ENCODE data around the gene TPR.
"Not testable (repeated sequence)": the region's sequence is repeated elsewhere in the genome, so short reads cannot be mapped to it uniquely, and the experiment has no call there.

The TPR gene

DNA sequence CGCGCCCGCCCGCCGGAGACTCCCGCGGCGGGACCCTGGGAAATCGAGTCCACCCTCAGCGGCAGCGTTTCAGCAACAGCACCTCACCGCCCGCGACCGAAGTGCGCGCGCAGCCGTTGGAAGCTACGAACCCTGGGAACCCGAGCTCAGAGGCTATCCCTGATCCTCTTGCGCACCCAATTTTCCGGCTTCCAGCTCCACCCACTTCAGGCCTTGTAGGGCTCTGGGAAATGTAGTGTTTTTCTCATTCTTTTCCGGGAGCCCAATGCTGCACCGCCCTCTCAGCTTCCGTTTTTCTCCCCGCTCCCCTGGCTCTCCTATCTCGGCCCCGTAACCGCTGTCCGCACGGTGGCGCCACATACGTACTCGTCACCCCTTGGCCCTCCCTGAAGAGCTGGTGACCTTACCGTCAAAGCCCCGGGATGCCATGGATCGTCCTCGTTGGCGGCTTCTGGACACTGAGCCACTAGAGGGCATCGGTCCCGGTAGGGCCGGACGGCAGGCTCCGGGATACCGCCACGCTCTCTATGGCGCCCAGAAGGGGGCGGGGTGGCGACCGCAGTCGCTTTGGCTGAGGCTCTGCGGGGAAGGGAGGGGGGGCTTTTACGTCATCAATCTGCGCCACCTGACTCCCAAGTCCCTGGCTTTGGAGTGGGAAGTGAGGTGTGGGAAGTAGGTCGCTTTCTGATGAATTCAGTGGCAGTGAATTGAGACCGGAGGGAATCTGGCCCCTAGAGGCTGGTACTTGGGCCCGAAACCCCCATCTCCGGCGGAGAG lies at the start of gene TPR, which contains the start of gene ODR4:
Gene TPR, minus strand, starts transcription at position 102 of the 777 bp plus-strand sequence. CDS start 225 bp downstream, outside the sequence.
Gene ODR4, plus strand, starts transcription at position 687 of the 777 bp plus-strand sequence. CDS start 3,948 bp downstream, outside the sequence.
- peak; percentile 97 for DNase-seq (ENCODE audit: low read depth)

DNA sequence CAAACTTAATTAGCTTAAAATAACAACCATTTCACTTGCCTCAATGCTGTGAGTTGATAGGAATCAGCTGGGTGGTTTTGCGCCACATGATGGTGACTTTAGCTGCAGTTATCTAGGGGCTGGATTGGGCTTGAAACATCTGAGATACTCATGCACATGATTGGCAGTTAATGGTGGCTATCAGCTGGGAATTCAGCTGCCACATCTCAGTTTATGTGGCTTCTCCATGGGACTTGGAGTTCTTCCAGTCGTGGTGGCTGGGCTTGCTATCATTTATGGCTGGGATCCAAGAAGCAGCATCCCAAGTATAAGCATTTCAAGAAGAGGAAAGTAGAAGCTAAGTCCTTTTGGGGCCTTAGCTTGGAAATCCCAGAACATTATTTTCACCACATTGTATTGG lies 49.5 kb upstream of the TPR start:
- no peak for DNase-seq (ENCODE audit: low read depth)

DNA sequence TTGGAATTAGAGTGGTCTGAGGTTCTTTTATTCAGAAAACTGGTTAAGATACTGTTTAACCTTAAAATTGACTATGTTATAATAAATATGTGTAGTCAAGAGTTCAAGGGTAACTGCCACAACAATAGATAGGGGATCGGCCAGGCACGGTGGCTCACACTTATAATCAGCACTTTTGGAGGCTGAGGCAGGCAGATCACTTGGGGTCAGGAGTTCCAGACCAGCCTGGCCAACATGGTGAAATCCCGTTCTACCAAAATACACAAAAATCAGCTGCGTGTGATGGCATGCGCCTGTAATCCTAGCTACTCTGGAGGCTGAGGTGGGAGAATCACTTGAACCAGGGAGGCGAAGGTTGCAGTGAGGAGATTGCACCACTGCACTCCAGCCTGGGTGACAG lies 46.4 kb upstream of the TPR start:
- no peak for DNase-seq (ENCODE audit: low read depth)

DNA sequence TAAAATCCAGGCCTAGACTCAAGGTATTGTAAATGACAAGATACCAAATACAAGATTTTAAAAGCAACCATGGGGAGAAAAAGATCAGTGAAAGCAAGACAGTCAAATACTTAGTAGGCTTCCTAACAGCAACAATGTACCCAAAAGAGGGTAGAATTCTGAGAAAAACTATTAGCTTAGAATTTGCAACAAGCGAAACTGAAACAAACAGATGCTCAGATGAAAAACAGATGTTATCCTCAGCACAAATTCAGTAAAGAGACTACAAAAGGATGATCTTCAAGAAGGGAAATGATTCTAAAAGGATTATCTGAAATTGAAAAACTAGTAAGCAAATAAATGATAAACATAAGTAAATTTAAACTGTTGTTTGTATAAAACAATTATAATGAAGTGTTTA lies 45.9 kb upstream of the TPR start:
- no peak for DNase-seq (ENCODE audit: low read depth)

DNA sequence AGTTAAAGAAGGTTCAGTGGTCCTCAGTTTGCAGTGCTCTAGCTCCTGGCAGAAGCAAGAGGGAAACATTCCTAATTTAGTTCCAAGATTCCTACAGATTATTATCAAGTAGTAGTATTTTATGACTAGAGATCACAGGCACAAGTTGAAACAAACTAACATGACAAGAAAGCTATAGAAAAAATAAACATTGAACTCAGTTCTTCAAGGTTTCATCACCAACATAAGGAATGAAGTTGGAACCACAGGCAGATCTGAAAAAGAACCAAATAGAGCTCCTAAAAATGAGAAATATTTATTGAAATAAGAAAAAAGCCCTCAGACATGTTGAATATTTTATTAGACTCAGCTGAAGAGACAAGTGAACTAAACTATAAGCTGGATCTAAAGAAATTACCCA lies 45.3 kb upstream of the TPR start:
- no peak for DNase-seq (ENCODE audit: low read depth)

DNA sequence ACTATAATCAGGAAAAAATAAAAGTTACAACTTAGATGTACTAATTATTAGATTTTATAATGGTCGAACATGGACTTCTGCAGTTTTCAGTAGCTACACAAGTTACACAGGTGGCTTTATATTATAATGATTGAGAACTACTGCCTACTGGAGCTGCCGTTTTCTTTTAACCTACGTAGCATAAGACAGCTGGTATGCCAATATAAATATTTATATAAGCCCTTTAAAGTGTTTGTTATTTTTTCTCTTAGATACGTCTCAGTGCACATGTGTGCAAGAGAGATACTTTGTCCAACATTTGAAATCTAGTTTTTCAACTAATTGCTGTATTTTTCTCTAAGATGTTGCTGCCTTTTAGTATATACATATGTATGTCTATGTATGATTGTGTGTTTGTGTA lies 43.5 kb upstream of the TPR start:
- DNase-seq (ENCODE audit: low read depth): no peak

DNA sequence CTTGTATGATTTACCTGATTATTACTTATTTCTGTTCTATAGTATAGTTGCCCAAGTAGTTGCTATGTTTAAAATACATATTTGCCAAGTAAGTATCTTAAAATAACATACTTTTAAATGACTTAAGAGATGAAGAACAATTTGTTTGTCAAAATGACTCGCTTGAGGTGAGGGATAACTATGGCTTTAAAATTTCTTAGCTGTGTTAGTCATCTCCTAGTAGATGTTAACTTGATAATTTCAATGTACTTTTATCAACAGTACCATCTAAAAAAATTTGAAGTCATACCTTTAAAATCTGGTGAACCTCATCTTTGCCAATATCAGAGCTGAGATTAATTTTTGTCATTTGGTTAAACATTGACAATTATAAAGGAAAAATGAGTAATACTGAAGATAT lies 38.3 kb upstream of the TPR start:
- no peak for DNase-seq (ENCODE audit: low read depth)

DNA sequence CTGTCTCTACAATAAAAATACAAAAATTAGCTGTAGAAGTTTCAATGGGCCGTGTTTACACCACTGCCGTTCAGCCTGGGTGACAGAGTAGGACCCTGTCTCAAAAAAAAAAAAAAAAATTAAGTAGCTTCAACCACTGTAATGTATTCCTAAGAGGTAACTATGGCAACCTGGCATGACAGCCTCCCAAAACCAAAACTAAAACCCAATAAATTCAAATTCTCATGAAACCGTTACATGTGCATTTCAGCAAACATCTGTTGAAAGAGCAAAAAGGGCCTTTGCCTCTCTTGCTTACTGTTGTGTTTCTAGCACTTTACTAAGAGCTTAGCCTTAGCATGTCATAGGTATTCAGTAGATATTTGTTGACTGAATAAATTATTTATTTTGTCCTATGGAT lies 34.0 kb upstream of the TPR start:
- DNase-seq (ENCODE audit: low read depth): no peak

DNA sequence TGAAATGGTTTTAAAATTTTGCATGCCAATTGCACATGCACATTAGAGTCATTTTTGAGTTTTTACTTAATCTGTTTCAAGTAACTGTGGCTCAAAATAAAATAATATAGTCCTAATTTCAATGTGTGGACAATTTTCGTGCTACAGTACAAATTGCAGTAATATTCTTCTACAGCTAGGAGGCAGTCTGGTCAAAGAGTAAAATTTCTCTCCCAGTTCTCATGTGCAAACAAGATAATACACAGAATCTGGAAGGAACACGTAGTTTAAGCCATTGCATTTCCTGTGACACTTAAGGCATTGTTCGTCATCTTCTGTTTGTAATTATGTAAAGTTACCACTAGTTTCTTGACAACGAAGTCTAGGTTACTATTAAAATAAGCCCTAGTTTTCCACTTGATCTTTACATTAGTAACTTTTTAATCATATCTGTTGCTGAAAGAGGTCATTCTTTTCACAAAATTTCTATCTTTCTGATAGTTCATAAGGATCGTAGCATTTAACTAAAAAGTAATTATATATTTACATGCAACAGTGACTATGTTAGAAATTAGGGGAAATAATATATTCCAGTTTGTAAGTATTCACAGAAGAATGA lies 29.5 kb upstream of the TPR start:
- peak; percentile 16 for DNase-seq (ENCODE audit: low read depth)

DNA sequence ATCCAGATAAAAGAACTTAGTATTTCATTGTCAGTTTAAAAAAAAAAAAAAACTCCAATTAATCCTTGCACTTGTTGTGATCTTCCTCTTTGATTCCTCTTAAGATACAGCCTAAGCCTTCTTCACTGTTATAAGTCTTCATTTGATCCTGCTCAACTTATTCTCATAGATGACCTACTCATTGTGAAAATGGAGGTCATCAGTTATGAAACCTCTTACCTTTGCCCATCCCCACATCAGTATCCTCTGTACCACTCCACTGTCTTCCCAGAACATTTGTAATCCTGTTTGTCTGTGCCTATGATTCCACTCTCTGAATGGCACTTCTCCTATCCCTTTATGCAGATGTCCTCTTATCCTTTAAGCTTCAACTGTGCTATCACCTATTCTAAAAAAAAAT lies 28.6 kb upstream of the TPR start:
- no peak for DNase-seq (ENCODE audit: low read depth)

DNA sequence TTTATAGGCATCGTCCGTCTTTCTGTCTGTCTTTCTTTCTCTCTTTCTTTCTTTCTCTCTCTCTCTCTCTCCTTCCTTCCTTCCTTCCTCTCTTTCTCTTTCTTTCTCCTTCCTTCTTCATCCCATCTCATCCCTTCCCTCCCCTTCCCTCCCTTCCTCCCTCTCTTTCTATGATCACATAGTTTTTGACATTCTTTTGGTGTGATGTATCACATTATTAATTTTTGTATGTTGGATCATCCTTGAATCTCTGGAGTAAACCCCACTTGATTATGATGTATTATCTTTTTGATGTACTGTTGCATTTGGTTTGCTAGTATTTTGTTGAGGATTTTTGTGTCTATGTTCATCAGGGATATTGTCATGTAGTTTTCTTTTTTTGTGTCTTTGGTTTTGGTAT lies 26.4 kb upstream of the TPR start:
- DNase-seq (ENCODE audit: low read depth): not testable (repeated sequence)

DNA sequence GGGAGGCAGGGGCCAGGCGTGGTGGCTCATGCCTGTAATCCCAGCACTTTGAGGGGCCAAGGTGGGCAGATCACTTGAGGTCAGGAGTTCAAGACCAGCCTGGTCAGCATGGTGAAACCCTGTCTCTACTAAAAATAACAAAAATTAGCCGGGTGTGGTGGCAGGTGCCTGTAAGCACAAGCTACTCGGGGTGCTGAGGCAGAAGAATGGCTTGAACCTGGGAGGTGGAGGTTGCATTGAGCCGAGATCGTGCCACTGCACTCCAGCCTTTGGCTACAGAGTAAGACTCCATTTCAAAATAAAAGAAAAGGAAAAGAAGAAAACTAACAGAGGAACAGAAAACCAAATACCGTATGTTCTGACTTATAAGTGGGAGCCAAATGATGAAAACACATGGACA lies 17.7 kb upstream of the TPR start:
- DNase-seq (ENCODE audit: low read depth): not testable (repeated sequence)

DNA sequence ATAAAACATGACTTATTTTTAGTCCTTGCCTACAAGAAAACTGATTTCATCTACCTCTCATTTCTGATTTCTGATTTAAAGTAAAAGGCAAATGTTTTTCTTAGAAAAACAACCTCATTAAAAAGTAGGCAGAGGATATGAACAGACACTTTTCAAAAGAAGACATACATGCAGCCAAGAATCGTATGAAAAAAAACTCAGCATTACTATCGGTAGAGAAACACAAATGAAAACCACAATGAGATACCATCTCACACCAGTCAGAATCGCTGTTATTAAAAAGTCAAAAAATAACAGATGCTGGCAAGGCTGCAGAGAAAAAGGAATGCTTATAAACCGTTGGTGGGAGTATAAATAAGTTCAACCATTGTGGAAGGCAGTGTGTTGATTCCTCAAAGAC lies 16.8 kb upstream of the TPR start:
- DNase-seq (ENCODE audit: low read depth): no peak

DNA sequence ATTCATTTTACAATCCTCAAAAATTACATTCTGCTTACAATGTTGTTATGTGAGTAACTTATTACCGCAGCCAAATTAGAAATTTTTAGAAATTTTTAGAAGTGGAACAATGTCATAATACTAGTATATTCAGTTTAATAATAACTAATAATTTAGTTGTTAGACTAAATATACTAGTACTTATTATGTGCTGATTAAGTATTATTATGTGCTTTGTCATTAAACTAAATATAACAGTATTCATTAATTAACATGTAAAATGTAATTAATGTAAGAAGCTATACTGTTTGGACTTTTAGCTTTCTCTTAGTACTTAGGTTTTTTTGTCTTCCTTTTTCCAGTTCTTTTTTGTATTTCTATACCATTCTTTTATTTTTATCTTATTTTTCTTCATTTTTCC lies 15.9 kb upstream of the TPR start:
- no peak for DNase-seq (ENCODE audit: low read depth)

DNA sequence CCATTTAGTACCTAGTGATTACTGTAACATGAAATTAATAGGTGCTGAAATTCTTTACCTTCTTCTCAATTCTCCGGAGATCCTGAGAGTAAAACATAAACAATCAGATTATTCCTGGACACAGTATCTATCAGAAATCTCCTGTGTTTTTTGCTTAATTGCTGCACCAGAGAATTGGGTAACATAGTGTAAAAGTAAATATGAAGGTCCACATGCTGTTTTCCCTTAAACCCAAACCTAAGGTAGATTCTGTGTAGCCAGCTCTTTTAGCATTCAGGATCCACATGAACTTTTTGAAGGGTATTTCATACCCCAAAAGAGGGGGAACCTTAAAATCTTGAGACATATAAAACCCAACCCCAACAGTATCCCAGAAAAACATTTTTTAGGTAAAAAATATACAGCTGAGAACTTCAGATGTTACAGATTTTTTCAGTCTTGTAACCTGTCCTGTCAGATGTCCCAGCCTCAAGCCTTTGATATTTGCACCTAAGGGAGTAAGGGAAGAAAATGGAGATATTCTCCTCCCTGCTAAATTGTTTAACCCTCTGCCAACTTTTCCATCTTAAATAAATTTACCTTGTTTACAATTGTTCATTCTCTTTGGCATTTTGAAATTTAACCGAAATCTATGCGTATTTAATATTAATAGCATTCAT lies 11.8 kb upstream of the TPR start:
- DNase-seq (ENCODE audit: low read depth): no peak

DNA sequence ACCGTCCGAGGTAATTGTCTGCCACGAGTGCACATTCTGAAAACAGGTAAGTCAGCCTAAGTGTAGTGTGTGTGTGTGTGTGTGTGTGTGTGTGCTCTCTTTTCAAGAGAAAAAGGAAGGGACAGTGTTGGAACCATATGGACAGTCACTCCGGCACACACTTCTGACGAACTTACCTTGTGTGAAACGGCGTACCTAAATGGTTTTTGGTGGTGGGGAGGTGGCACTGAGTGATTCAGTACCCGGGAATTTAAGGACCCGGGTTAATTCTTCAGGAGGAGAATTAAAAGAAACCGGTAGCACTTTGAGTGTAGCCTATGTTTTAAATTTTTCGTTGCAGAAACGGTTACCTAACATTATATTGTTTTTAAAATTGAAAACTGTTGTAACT lies 871 bp upstream of the TPR start:
- no peak for DNase-seq (ENCODE audit: low read depth)

DNA sequence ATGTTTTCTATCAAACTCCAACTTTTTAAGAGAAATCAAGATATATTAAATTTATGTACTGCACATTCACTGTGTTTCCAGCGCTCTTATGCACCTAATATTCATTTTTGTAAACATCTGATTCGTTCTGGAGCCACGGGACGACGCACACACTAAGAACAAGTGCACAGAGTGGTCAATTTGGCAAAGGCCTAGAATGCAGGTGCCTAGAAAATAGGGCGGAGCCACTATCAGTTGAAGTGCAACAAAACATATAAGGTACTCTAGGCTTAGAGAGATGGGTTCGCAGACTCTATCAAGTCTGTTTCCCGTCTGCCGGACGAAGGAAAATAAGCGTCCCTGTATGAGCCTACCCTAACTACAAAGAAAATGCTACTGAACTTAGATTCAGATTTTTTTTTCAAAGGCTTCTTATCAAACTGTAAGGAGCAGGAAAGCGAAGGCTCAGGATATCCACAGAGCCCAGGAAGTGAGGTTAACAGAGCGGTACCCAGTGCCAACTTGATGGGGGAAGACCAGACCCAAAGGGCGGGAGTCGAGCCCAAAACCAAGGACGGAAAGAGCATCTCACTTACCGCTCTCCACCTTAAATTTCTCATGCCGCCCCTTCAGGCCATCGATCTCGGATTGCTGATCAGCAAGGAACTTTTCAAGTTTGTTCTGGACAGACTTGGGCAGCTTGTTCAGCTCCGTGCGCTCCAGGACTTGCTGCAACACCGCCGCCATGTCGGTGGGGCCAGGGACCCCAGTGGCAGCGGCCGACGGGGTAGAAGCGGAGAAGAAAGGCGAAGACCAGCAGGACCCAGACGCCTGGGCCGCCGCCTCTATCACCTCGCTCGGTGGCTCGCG lies 526 bp downstream of the TPR start:
- DNase-seq (ENCODE audit: low read depth): peak; percentile 16

DNA sequence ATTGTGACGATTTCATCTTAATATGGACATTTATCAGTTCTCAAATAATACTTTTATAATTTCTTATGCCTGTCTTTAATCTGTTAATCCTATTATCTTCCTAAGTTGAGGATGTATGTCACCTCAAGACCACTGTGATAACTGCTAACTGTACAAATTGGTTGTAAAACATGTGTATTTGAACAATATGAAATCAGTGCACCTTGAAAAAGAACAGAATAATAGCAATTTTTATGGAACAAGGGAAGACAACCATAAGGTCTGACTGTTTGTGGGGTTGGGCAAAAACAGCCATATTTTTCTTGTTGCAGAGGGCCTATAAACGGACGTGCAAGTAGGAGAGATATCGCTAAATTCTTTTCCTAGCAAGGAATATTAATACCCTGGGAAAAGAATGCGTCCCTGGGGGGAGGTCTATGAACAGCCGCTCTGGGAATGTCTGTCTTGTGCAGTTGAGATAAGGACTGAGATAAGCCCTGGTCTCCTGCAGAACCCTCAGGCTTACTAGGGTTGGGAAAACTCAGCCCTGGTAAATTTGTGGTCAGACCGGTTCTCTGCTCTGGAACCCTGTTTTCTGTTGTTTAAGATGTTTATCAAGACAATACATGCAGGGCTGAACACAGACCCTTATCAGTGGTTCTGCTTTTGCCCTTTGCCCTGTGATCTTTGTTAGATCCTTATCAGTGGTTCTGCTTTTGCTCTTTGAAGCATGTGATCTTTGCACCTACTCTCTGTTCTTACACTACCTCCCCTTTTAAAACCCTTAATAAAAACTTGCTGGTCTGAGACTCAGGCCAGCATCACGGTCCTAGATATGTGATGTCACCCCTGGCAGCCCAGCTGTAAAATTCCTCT lies 27.0 kb downstream of the TPR start:
- DNase-seq (ENCODE audit: low read depth): not testable (repeated sequence)

DNA sequence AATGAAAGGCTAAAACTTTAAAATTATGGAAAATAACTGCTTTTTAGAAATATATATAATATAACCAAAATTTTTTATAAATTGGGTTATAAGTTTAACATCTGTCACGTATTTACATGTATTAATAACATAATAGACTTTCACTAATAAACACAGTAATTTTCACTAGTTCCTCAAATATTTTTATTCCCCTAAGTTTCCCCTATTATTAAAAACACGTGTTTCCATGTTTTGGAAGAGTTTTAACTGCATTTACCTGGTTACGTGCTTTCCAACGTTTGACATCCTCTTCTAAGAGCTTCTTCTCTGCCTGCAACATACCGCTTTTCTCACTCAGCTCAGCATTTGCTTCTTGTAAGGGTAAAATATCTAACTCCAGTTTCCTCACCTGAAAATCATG lies 34.3 kb downstream of the TPR start:
- no peak for DNase-seq (ENCODE audit: low read depth)

DNA sequence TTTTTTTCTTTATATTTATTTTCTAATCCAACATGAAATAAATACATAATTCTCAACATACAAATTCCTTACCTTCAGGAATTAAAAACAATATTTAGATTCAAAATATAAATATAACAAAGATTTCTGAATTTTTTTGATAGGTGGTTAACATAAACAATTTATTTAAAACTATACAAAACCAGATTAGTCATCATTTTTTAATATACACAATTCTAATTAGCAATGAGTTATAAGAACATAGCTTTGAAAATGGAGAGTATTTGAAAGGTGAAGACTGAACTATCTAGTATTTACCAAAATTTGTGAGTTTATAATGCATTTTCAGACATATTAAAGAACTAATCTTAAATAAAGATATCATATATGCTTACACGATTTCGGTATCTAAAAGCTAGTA lies 37.5 kb downstream of the TPR start:
- DNase-seq (ENCODE audit: low read depth): no peak

DNA sequence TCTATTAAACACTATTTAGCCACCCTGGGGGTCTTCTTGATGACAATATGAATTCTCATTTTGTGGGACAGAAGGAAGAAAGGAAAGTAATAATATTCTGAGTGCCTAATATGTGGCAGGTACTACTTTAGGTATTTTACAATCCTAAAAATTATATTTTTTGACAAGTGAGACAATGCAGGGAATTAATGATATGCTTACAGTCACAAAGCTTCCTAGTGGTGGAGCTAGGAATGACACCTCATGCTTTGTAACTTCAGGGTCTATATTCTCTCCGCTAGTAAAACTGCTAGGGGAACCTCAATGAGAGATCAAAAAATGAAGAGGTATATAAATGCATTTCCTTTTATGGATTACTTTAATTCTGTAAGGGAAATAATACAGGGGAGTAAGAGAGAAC lies 44.3 kb downstream of the TPR start:
- DNase-seq (ENCODE audit: low read depth): no peak
